ENCODE measurements around the gene TACO1. TPM values are rescaled to one million over a fixed set of nuclear protein-coding genes. Genes with fewer than 3 reads are reported as not detected.

The TACO1 gene
- total RNA-seq, 1 donor from 2014 or later: 16.2 TPM

DNA sequence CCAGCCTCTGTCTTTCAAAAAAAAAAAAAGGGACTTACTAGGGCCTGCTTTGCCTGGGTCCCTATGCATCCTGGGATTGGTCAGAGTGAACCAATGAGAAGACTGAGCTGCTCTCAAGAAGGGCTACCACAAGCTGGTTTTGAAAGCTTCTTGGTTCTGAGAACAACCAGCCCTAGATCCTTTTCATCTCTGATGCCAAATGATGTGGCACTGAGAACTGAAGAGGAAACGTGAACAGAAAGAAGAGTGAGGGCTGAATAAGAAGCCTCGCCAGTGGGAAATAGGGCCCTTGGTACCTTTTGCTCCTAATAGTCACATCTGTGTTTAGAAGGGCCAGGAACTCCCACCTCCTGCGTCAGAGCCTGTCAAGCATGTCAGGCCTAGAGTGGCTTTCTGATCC is 10.7 kb downstream of the TACO1 start:
- DNase-seq (ENCODE audit: low spot score in 2 of 2, unreplicated experiment in 2 of 2): no peak
- no peaks in the 10 kb centered on the region for H3K27me3 Mint-ChIP-seq (ENCODE audit: low read depth)
- H3K4me3 Mint-ChIP-seq: no peak overlapping the region
- H3K27ac Mint-ChIP-seq: no peak overlapping the region
- H3K36me3 Mint-ChIP-seq: peaks cover 13% of the 10 kb centered on the region
- TF ChIP-seq, protein P1, sequence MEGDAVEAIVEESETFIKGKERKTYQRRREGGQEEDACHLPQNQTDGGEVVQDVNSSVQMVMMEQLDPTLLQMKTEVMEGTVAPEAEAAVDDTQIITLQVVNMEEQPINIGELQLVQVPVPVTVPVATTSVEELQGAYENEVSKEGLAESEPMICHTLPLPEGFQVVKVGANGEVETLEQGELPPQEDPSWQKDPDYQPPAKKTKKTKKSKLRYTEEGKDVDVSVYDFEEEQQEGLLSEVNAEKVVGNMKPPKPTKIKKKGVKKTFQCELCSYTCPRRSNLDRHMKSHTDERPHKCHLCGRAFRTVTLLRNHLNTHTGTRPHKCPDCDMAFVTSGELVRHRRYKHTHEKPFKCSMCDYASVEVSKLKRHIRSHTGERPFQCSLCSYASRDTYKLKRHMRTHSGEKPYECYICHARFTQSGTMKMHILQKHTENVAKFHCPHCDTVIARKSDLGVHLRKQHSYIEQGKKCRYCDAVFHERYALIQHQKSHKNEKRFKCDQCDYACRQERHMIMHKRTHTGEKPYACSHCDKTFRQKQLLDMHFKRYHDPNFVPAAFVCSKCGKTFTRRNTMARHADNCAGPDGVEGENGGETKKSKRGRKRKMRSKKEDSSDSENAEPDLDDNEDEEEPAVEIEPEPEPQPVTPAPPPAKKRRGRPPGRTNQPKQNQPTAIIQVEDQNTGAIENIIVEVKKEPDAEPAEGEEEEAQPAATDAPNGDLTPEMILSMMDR (IDR thresholded peaks at IDR 0.05; ENCODE audit: unreplicated experiment): no peak
- H3K9me3 Mint-ChIP-seq: no peaks in the 10 kb centered on the region
- no peaks in the 10 kb centered on the region for H3K4me1 Mint-ChIP-seq

DNA sequence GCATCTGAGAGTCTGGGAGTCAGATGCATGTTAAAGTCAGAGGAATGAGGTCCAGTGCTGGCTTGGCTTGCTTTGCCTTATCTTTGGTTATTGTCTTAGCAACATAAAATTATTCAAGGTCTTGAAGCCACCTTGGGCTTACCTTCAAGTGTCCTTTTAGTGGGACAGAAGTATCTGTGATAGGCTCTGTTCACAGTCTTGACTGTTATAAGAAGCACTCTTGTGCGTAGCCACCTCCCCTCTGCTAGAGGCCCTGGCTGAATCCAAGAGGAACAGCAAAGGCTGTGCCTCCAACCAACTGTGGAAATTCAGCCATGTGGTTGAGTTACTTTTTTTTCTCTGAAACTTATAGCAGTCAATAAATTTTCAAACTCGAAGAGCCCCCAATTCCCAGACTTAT is 13.0 kb downstream of the TACO1 start:
- TF ChIP-seq, protein P1 (IDR thresholded peaks at IDR 0.05; ENCODE audit: unreplicated experiment): no peak
- no peak overlapping the region for H3K4me3 Mint-ChIP-seq
- H3K27ac Mint-ChIP-seq: no peak overlapping the region
- peaks cover 8% of the 10 kb centered on the region for H3K27me3 Mint-ChIP-seq (ENCODE audit: low read depth)
- no peaks in the 10 kb centered on the region for H3K9me3 Mint-ChIP-seq
- H3K36me3 Mint-ChIP-seq: peaks cover 6% of the 10 kb centered on the region
- no peaks in the 10 kb centered on the region for H3K4me1 Mint-ChIP-seq
- DNase-seq (ENCODE audit: low spot score in 2 of 2, unreplicated experiment in 2 of 2): no peak

DNA sequence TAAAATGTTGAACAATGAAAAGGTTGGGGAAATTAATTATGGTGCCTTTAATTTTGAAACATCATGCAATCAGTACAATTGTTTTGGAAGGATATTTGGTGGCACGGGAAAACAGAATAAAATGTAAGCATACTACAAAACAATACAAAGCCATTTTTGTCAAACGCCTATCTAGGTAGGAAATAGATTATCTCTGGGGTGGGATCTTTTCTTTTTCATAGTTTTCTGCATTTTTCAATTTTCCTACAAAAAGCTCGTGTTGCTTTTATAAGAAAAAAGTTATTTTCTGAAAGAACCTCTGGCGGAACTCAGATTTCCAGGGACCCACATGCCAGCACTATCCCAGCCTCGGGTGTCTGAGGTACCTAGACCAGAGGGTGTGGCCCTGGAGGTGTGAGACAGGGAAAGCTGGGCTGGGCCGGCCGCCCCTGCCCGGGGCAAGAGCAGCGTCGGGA is 20.6 kb downstream of the TACO1 start:
- Mint-ChIP-seq H3K9me3 (no peaks in the 10 kb centered on the region), H3K4me1 (peaks cover 15% of the 10 kb centered on the region), H3K36me3 (no peaks in the 10 kb centered on the region), H3K27me3 (ENCODE audit: low read depth) (peaks cover 9% of the 10 kb centered on the region), H3K27ac (peak overlapping the region; percentile 53), H3K4me3 (peak overlapping the region; percentile 87)
- no peak for DNase-seq (ENCODE audit: low spot score in 2 of 2, unreplicated experiment in 2 of 2)
- TF ChIP-seq, protein P1 (IDR thresholded peaks at IDR 0.05; ENCODE audit: unreplicated experiment): no peak

- Mint-ChIP-seq H3K9me3 (no peaks in the 10 kb centered on the region), H3K27me3 (ENCODE audit: low read depth) (peaks cover 9% of the 10 kb centered on the region), H3K27ac (peak within 1 kb of the TSS; percentile 96), H3K4me1 (peaks cover 18% of the 10 kb centered on the region), H3K4me3 (peak within 1 kb of the TSS; percentile 99), H3K36me3 (no peaks in the 10 kb centered on the region)
- DNase-seq (ENCODE audit: low spot score in 2 of 2, unreplicated experiment in 2 of 2): peak; percentile 93 to 94
- TF ChIP-seq, protein P1 (IDR thresholded peaks at IDR 0.05; ENCODE audit: unreplicated experiment): no peak
Observed at GRCh38 chr17:63621684-63622573, 21.2 kb downstream of the TACO1 start, which contains the start of gene MAP3K3. MAP3K3 (plus strand) TSS chr17:63622417; CDS start chr17:63622760, 343 bp downstream.

DNA sequence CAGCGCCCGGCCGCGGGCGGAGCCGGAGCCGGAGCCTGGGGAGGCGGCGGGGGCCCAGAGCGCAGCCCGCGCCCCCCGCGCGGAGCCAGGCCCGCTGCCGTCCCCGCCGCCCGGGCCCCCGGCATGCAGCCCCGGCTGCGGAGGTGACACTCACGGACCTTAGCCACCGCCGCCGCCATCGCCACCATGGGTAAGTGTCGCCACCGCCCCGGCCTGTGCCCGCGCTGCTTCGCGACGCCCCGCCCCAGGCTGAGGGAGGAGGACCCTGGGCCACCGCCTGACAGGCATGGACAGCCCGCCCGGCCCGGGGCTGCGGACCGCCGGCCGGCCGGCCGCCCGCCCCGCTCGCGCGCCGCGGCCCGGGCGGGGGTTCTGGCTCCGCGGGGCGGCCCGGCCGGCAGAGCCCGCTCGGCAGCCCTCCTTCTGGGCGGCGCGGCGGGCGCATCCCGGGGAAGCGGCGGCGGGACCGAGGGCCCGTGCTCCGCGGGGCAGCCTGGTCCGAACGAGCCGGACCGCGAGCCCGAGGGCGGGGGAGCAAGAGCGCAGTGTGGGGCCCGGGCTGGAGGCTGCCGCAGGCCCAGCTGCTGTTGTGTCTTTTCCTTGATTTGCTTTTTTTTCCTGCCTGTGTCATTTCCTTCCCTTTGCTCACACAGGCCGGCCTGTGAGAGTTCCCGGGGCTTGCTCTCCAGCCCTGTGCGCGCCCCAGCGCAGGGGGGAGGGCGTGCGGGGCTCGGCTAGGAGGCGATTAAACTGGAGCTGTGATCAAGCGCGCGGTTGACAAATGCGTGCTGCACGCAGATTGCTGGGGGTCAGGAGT is 22.1 kb downstream of the TACO1 start:
- Mint-ChIP-seq H3K4me1 (peaks cover 18% of the 10 kb centered on the region), H3K36me3 (no peaks in the 10 kb centered on the region), H3K4me3 (peak overlapping the region; percentile 99), H3K27me3 (ENCODE audit: low read depth) (peaks cover 4% of the 10 kb centered on the region), H3K27ac (peak overlapping the region; percentile 96), H3K9me3 (no peaks in the 10 kb centered on the region)
- TF ChIP-seq, protein P1 (IDR thresholded peaks at IDR 0.05; ENCODE audit: unreplicated experiment): no peak
- peak; percentile 43 to 64 for DNase-seq (ENCODE audit: low spot score in 2 of 2, unreplicated experiment in 2 of 2)
